Measurements from ENCODE around the gene ATP2C2.
"Not testable (repeated sequence)": the region's sequence is repeated elsewhere in the genome, so short reads cannot be mapped to it uniquely, and the experiment has no call there.

The ATP2C2 gene

DNA sequence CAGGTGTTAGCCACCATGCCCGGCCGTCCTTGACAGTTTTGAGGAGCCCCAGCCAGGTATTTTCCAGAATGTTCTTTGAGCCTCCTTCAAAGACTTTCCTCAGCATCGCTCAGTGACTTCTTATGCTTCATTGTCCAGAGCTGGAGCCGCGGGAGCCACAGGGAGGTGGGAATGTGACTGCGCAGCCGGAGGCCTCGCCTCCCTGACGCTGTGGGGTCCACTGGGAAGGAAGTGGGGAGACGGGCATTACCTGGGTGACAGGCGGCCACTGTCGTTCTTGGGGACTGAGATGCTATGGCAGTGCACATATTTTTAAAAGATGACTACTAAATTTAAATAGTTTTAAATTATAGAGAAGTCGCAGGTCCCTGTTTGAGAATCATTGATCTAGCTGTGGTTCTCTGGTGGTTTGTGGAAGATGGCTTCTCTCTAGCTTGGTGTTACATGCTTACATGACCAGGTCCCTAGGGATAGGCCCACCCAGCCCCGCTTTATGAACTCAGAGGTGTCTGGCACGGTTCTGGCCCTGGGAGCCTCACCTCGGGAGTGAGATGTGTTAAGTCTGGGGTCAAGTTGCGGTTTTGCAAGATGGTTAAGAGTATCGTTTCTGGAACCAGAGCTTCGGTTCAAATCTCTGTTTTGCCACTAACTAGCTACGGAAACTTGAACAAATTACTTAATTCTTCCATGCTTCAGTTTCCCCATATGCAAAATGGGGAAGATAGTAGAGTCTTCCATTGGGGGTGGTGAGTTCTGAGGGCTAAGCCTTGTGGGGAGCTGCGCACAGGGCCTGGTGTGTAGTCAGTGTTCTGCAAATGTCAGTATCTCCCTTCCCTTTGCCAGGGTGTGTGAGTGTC lies 53.0 kb downstream of the ATP2C2 start:
- no peak for DNase-seq

DNA sequence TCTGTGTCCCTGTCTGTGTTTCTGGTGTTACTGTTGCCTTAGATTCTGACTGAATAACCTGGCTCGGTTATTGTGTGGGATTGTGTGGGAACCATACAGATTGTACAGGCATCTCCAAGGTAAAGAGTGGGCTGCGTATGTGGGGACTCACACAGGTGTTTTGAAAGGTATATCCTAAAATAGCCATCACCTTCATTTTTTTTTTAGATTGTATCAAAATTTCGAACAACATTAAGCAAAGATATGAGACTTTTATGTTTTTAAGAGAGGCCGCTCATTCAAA lies 53.5 kb downstream of the ATP2C2 start:
- DNase-seq, result no peak

DNA sequence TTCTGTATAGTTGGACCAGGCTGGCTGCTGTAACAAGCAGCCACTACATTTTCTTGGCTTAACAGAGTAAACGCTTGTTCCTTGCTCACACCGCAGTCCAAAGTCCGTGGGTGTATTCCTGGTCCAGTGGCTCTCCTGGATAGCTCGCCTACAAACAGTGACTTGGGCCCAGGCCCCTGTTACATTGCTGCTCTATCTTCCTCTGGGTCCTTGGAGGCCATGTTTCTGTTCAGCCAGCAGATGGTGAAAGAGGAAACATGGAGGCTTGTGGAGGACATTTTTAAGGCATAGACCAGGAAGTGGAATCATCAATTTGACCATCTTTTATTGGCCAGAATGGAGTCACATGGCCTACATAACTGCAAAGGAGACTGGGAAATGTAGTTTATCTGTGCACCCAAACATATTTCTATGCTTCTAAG lies 55.1 kb downstream of the ATP2C2 start:
- no peak for DNase-seq

DNA sequence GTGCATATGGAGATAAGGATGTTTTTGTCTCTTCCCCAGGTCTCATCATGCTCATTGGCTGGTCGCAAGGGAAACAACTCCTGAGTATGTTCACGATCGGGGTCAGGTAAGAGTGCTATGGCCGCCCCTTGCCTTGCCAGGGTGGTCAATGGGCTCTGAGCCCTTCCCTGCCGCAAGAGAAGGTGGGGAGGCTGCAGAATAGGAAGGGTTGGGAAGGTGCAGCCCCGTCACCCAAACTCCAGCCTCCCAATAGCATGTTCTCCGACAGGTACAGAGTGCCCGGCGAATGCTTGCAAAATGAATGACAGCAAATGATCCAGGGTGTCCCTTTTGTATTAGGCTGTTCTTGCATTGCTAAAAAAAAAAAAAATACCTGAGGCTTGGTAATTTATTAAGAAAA lies 57.4 kb downstream of the ATP2C2 start:
- no peak for DNase-seq

DNA sequence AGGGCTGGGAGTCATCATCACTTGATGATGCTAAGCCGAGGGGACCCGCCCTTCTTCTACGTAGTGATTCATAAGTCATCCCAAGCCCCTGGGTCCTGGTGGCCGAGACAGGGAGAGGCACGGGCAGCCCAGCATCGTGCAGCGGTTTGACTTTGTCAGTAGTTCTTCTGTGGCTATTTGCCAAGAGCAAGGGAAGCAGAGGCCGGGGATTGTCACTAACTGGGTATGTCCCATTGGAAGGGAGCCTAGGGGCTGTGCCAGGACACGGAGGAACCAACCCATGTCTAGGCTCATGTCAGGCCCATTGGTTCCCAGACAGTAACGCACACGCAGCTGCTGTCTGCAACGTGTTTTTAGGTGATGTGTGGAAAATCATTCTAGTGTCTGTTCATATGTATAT lies 58.5 kb downstream of the ATP2C2 start:
- DNase-seq, result no peak

DNA sequence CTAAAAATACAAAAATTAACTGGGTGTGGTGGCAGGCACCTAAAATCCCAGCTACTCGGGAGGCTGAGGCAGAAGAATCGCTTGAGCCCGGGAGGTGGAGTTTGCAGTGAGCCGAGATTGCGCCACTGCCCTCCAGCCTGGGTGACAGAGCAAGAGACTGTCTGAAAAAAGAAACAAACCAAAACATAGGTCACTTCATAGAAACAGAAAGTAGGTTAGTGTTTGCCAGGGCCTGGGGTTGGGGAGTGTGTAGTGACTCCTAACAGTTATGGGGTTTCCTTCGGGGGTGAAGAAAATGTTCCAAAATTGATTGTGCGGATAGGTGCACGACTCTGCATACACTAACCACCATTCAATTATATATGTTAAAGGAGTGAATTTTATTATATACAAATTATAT lies 59.2 kb downstream of the ATP2C2 start:
- no peak for DNase-seq

DNA sequence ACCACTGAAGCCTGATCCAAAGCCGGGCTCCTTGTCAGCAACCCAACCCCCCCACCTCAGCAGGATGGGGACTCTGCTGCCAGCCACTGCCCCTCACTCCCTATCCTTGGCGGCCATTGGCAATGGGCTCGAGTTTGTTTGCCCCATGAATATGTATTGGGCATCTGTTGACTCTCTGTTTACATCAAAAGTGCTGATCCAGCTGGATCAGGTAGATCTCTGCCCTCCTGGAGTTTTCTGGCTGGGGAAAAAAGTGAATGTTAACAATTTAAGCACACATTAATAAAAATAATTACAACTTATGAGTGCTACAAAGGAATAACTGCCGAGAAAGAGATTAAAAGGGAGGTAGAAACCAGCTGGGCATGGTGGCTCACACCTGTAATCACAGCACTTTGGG lies 62.5 kb downstream of the ATP2C2 start:
- no peak for DNase-seq

DNA sequence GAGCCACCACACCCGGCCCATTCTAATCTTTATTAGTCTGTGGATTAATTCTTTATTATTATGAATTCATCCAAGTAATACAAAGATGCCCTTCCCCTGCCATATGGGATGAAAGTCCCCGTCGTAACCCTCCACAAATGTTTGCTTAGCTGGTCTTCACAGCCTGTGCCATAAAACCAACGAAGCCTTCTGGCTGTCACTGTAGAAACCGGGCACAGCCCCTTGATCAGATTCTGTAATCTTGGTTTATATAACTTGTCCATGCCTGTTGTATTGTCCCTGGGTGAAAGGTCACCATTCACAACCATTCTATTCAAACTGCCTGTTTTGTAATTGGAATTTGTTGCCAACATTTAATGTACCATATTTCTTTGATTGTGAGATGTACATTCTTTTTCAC lies 66.5 kb downstream of the ATP2C2 start:
- no peak for DNase-seq

DNA sequence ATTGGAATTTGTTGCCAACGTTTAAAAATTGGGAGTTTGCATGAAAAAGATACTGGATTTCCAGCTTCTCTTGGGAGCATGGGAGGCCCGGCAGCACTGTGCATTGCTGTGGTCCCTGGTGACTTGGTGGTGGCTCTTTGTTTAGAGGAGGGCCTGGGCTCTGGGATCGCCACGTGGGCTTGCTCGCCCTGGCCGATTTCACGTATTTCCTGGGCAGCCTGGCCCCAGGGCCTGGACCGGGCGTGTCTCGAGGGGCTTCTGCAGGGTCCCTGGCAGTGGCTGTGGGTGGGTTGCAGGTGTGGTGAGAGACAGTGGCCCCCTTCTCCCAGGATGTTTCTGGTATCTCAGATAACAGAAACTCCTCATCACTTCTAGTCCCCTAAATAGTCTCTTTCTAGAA lies 67.9 kb downstream of the ATP2C2 start:
- DNase-seq, result no peak

DNA sequence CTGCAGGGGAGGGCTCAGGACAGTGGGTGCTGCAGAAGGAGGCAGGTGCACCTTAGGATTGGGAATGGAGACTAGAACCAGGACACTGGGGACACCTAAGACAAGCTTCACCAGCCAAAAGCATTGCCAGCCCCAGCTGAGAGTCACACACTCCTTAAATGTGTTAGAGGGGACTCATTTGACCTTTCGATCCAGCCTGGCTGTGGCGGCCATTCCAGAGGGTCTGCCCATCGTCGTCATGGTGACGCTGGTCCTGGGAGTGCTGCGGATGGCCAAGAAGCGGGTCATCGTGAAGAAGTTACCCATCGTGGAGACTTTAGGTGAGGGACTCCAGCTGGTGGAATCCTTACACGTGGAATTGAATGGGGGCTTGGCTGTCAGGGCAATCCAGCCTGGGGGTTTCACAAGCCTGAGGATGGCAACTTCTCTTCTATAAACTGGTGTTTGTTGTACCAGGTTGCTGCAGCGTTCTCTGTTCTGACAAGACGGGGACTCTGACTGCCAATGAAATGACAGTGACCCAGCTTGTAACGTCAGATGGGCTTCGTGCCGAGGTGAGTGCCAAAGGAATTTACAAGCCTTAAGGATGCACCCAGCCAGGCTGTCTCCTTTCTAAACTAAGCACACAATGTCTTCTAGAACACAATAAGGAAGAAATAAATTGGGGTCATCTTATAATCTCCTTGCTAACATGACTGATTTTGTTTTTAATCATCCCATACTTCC lies 70.8 kb downstream of the ATP2C2 start:
- DNase-seq, result no peak

DNA sequence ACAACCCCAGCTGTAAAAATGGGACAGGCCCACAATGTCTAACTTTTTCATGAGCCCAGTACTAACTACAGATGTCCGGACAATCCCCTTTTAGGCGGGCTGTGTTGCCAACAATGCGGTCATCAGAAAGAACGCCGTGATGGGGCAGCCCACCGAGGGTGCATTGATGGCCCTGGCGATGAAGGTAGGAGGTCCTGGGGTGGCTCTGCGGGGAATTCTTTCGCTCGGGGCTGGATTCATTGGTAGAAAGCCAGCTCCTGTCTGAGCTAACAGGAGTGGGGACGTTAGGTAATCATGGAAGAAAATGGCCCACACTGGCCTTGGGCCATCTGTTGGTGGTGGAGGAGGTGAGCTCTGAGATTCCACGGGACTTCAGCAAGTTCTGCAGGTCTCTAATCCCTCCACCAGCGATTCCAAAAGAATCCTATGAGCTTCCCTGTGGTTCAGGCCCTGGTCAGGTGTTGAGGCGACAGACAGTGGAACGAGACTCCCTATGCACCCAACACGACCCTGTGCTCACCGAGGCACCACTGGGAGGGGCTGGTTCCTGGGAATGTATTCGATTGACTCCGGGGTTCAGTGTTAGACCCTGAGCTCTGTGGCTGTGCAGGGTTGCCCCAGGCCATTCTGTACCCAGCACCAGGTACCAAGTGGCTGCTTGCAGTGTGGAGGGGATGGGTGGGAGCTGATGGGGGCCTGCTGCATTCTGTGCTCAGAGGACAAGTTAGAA lies 74.2 kb downstream of the ATP2C2 start:
- DNase-seq, result no peak

DNA sequence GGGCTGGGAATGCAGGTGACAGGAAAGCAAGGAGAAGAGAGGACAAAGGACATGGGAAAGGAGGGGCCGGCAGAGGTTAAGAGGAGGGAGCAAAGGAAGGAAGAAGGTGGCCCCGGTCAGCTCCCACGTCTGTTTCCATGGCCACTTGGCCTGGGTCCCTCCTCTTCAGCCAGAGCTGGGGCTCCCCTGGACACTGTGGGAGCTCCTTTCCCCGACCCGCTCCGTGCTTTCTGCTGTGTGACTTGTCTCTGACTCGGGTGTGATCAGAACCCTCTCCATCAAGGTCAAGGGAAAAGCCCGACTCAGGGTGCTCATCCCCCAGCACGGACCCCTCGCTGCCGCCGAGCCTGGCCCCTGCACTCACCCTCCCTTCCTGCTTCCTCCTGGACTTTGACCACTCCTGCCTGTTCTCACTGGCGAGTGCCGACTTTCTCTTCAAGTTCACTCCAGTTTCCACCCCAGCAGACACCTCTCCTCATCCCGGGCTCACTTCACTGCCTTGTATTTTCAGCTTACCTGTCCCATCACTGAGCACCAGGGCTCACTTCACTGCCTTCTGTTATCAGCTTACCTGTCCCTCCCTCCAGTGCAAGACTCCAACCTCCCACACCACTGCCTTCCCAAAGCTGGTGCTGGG lies 74.9 kb downstream of the ATP2C2 start:
- DNase-seq, result no peak

DNA sequence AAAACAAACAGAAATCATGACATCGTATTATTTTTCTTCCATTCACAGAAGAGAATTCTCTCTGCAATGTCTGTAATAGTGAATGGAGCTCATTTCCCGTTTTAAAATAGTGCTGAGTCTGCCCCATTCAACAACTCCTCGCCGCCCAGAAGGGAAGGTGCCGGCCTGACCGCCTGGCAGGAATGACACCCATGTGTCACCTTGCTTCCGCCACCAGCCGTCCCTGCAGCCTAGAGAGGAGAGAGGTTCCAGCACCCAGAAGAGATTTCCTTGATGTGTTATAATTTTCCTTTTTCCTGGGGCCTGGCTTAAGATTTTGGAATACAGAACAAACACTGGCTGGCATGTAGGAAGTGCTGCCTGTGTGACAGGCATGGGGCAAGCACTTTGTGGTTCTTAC lies 76.1 kb downstream of the ATP2C2 start:
- no peak for DNase-seq

DNA sequence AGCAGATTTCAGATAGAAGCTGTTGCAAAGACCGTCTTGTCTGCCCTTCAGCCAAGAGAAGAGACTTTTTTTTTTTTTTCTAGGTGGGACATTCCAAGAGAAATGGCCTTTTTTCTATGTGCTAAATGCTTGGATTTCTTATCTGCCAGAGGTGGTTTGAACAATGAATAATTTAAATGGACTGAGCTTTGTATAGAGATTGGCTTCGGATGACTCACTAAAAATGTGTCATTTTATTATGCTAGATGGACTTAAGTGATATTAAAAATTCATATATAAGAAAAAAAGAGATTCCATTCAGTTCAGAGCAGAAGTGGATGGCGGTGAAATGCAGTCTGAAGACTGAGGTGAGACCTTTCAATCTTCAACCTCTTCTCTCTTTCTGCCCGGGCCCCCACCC lies 77.7 kb downstream of the ATP2C2 start:
- no peak for DNase-seq

DNA sequence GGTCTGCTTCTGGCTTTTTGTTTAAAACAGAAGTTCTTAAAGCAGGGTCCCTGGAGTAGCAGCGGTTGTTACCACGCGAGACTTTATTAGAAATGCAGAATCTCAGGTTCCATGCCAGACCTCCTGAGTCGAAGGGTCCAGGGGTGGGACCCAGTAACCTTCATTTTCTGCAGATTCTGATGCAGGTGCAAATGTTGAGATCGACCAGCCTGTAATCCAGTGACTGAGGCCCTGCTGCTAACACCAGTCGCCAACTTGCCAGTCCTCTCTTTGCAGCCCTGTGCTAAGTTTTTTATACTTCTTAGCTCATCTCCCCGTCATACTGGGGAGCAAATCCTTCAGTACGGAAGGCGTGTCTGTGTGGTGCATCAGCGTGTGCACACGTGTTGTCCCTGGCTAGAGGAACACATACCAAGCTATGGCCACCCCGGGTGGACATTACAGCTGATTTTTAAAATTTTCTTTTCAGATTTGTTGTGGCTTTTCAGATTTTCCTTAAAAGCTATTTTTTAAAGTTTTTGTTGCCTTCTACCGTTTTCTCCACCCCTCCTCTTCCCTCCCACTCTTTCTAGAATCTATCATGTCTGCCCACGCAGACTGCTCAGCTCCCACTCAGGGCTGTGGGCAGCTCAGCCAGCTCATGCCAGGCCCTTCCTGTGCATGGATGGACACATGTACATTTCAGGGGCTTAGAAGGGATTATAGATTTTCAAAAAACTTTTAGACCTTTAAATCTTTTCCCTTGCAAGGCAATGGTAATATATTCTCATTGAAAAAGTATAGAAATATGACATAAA lies 78.5 kb downstream of the ATP2C2 start:
- DNase-seq, result no peak

DNA sequence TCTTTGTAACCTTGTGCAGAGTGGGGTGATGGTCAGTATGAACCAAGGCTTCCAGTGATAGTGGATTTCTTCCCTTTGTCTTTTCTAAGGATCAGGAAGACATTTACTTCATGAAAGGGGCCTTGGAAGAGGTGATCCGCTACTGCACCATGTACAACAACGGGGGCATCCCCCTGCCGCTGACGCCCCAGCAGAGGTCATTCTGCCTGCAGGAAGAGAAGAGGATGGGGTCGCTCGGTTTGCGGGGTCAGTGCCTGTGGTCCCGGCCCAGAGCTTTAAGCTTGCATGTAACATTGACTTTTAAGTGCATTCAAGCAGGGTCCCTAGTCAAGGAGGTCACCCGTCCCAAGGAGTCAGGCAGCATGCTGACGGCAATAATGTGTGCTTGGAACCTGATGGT lies 80.1 kb downstream of the ATP2C2 start:
- DNase-seq, result no peak

DNA sequence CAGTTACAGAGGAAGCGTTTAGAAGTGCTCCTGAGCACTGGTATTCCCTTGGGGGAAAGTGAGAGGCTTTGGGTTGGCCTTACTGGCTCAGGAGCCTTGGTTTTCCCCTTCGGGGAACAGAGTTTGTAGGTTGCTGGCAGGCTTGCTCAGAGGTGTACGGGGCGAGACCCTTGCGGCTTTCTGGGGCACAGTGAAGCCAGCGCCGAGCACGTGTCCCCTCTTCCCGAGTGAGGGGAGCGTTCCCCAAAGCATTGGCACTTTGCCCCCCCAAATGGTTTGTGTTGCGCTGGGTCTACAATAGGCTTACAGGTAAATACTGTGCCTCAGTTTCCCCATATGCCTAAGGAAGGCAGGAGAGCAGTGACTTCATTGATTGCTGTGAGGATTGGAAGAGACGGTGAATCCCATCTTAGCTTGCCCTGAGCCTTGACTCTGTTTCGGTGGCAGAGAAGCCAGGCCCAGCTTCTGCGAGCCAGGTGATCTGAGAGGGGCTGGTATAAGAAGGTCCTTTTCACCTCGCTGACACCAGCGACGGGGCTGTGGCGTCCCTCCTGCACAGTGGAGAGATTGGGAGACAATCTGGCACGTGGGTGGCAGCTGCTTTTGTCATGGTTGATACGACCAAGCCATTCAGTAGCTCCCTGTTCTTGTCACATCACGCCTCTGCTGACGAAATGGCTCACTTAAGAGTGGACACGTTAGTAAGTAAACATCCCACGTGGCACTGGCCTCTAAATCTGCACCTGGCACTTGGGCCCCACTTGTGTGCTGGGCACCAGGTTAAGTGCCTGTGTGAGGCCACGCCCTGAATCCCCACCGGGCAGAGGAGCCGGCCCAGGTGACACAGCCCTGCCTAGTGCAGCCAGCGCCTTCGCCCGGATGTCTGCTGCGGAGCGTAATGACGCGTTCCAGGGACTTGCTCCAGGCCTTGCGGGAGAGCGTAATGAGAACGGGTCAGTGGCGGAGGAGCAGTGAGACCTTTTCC lies 81.1 kb downstream of the ATP2C2 start:
- DNase-seq, result no peak

DNA sequence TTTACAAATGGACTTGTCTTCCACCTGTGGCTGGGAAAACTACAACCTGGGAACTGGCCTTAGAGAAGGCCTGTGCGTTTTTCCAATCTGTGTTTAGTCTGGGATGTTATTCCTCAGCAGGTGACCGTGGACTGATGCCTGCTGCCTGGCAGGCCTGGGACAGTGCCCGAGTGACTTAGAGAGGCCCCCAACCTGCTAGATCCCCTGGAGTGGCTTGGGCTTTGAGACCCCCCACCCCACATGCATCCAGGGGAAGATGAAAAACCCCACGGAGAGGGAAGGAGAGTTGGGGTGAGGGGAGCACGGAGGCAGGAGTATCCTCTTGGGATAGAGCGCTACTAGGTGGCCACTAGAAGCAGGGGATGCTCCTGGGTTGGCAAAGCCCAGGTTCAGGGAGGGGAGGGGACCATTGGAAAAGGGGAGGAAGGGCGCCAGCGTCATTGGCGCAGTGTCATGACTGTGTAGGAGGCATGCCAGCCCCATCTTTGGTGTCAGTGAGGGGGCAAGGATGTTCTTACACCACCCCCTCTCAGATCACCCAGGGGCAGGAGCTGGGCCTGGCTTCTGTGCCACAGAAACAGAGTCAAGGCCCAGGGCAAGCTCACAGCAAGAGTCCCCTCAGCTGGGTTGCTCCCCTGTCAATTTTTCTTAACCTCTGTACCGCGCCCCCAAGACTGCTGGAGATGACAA lies 82.0 kb downstream of the ATP2C2 start:
- no peak for DNase-seq

DNA sequence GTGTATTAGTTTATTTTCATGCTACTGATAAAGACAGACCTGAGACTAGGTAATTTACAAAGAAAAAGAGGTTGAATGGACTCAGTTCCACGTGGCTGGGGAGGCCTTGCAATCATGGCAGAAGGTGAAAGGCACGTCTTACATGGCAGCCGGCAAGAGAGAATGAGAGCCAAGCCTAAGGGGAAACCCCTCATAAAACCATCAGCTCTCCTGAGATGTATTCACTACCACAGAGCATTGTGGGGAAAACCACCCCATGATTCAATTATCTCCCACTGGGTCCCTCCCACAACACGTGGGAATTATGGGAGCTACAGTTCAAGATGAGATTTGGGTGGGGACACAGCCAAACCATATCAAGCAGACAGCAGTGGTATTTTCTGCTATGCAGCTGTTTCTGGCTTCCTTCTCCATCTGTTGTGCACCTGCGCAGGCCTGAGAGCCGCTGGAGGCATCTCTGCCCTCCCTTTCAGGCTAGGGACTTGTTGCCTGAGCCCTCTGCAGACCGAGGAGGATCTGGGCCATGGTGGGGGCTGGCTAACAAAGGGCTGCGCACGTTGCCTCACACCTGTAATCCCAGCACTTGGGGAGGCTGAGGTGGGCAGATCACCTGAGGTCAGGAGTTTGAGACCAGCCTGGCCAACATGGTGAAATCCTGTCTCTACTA lies 82.8 kb downstream of the ATP2C2 start:
- not testable (repeated sequence) for DNase-seq

DNA sequence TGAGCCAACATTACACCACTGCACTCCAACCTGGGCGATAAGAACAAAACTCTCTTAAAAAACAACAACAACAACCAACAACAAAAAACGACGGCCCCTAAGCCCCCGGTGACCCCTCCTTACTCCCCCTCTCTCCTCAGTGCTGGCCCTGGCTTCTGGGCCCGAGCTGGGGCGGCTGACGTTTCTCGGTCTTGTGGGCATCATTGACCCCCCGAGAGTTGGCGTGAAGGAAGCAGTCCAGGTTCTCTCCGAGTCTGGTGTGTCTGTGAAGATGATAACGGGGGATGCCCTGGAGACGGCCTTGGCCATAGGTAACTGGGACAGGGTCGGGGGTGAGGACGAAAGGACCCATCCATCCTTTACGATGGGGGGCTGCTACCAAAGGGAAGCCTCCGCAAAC lies 83.4 kb downstream of the ATP2C2 start:
- DNase-seq, result no peak

Data from NCI-H1436 (cell line).